SK-N-SH (cell line): ENCODE data around the gene FNDC10.

ENCODE experiments used
- CTCF ChIP-seq: fragments of 200-600 bp; sonication (generic); IDR thresholded peaks from 2 replicates; pipeline ENCODE4 v1.6.1; 2017; ENCODE audit warnings: antibody characterized with exemption, mild to moderate bottlenecking, moderate library complexity
- ELF1 ChIP-seq: IDR thresholded peaks from 2 replicates; pipeline ENCODE4 v1.4.0; 2012
- EP300 ChIP-seq, 2 experiments: IDR thresholded peaks; 2 replicates each; pipeline versions ENCODE4 v1.4.0 to v1.6.1; 2012; ENCODE audit warnings: borderline replicate concordance in 1 of 2, low read depth in 1 of 2, low read length in 1 of 2
- MAX ChIP-seq: IDR thresholded peaks from 2 replicates; pipeline ENCODE4 v1.4.0; 2012; ENCODE audit warnings: low read depth
- MEF2A ChIP-seq: IDR thresholded peaks from 2 replicates; pipeline ENCODE4 v1.4.0; 2012; ENCODE audit warnings: low read depth, borderline replicate concordance
- MXI1 ChIP-seq: IDR thresholded peaks from 2 replicates; pipeline ENCODE4 v1.6.1; 2012; ENCODE audit warnings: mild to moderate bottlenecking, low read depth, low read length, improper control_type of control experiment
- POLR2AphosphoS5 ChIP-seq: IDR thresholded peaks from 2 replicates; pipeline ENCODE4 v1.6.1; 2012; ENCODE audit warnings: low read depth, low read length
- SIN3A ChIP-seq: IDR thresholded peaks from 2 replicates; pipeline ENCODE4 v1.6.1; 2012; ENCODE audit warnings: low read depth, mild to moderate bottlenecking, low read length, moderate library complexity, borderline replicate concordance

GRCh38 chr1:1600861-1601563 is 1.1 kb upstream of the FNDC10 start:
- TF ChIP-seq MAX (no peak), POLR2AphosphoS5 (no peak), MXI1 (no peak), EP300 (IDR thresholded peaks at IDR 0.05; ENCODE audit: borderline replicate concordance in 1 of 2, low read depth in 1 of 2, low read length in 1 of 2) (no peak), CTCF (no peak), MEF2A (no peak), SIN3A (no peak), ELF1 (no peak)
